NCI-H748 (cell line): ENCODE results near the gene PIN1.

ENCODE experiments used
- DNase-seq: peaks from one replicate; lab custom pipeline; 2025; ENCODE audit not compliant: unreplicated experiment; lab: John Stamatoyannopoulos, UW

Gene PIN1

DNA sequence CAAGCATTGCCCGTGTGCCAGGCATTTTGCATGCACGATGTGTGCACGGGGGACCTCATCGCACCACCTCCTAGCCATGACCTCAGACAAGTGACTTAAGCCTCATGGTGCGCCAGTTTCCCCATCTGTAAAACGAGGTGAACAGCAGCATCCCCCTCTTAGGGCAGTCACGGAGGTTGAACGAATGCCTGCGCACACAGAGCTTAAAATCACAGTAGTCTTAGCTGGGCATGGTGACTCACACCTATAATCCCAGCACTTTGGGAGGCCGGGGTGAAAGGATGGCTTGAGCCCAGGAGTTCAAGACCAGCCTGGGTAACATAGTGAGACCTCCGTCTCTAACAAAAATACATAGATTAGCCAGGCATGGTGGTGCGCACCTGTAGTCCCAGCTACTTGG lies 48.6 kb downstream of the PIN1 start:
- DNase-seq: no peak

DNA sequence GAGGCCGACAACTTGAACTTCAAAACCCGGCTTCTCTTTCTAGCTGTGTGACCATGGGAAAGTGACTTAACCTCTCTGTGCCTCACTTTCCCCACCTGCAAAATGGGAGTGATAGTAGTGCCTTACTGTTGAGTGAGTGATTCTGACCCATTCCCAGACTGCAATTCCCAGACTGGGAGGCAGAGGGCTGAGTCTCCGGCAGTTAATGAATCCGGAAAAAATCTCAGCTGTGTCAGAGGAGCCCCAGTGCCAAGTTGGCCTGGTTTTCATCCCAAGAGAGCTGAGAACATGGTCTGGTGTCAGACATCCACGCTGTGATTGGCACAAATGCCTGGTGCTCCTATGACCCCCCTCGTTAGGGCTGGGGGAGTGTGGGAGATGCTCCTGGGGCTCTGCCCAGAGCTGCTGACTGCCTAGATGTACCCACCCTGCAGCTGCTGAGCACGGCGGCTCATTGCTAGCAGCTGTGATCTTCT lies 50.0 kb downstream of the PIN1 start:
- DNase-seq: no peak

DNA sequence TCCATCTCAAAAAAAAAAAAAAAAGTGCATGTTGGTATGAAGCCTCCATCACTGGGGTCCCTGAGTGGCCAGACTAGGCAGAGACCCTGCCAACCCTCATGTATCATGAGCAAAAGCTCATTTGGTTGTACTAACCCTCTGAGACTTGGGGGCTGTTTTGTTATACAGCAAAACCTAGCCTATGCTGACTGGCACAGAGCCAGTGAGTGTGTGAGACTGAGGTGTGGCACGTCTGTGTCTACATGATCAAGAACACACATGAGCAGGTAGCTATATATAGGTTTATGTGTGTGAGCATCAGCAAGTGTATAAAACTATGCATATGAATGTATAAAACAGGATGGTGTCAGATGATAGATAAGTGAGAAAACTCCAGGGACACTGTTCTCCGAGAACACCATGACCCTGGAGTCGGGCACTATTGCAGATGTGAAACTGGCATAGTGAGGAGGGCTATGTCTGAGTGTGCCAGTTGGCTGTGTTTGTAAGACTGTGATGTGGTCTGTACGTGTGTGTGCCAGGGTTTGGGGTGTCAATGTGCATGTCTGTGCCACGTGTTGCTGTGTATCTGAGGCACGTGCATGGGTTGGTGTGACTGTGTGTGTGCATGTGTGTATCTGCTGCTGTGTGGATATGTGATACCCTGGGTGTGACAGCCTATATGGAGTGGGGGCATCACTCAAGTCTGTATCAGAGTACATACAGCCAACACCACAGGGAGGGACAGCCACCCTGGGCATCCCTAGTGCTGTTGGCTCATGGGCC lies 56.7 kb downstream of the PIN1 start:
- no peak for DNase-seq
